GM23338 (cell line): Measurements from ENCODE around the gene A1BG. TPM values are rescaled to one million over a fixed set of nuclear protein-coding genes. Genes with fewer than 3 reads are reported as not detected.
A peak's percentile ranks its signal among the peaks of the same experiment; 100 is the strongest.

ENCODE experiments used
- ATAC-seq: fragments of 200-7000 bp; cut with Tn5 transposase; 3 replicates; pipeline ENCODE4 v1.9.1; 2020
- DNase-seq: peaks from one replicate; pipeline ENCODE4 v3.0.0-alpha.2; 2015; ENCODE audit warnings: low spot score
- H2AFZ ChIP-seq: fragments of 200-600 bp; sonication (generic); 2 replicates; pipeline ENCODE4 v1.8.0; 2016; ENCODE audit warnings: antibody characterized with exemption, mild to moderate bottlenecking, moderate library complexity
- H3F3A ChIP-seq: fragments of 200-600 bp; sonication (generic); replicated peaks from 2 replicates; pipeline ENCODE4 v1.8.0; 2017; ENCODE audit warnings: antibody characterized with exemption, mixed run types, low read depth
- H3K27ac ChIP-seq: fragments of 200-600 bp; sonication (generic); 2 replicates; pipeline ENCODE4 v1.6.1; 2016; ENCODE audit warnings: low read depth
- H3K27me3 ChIP-seq: fragments of 200-600 bp; sonication (generic); 2 replicates; pipeline ENCODE4 v1.8.0; 2016; ENCODE audit warnings: mild to moderate bottlenecking, mixed run types, moderate library complexity; ENCODE audit not compliant: insufficient read depth
- H3K36me3 ChIP-seq: fragments of 200-600 bp; sonication (generic); 2 replicates; pipeline ENCODE4 v1.8.0; 2016; ENCODE audit warnings: mild to moderate bottlenecking; ENCODE audit not compliant: insufficient read depth
- H3K4me1 ChIP-seq: fragments of 200-600 bp; sonication (generic); 2 replicates; pipeline ENCODE4 v1.8.0; 2016; ENCODE audit warnings: mild to moderate bottlenecking, moderate library complexity; ENCODE audit not compliant: insufficient read depth
- H3K4me2 ChIP-seq: fragments of 200-600 bp; sonication (generic); 2 replicates; pipeline ENCODE4 v1.7.1; 2017; ENCODE audit warnings: mixed run types
- H3K4me3 ChIP-seq: fragments of 200-600 bp; sonication (generic); 2 replicates; pipeline ENCODE4 v1.6.1; 2016; ENCODE audit warnings: mixed run types
- H3K79me2 ChIP-seq: fragments of 200-600 bp; sonication (generic); replicated peaks from 2 replicates; pipeline ENCODE4 v1.8.0; 2017; ENCODE audit warnings: mild to moderate bottlenecking; ENCODE audit not compliant: insufficient read depth
- H3K9me2 ChIP-seq: fragments of 200-600 bp; sonication (generic); 2 replicates; pipeline ENCODE4 v1.8.0; 2017; ENCODE audit not compliant: insufficient read depth
- H4K20me1 ChIP-seq: fragments of 200-600 bp; sonication (generic); replicated peaks from 2 replicates; pipeline ENCODE4 v1.8.0; 2017; ENCODE audit warnings: mild to moderate bottlenecking; ENCODE audit not compliant: insufficient read depth
- H3K27ac Mint-ChIP-seq: 2 replicates; pipeline ENCODE4 v1.8.0; 2020; ENCODE audit warnings: inconsistent platforms, mild to moderate bottlenecking, moderate library complexity, mixed read lengths
- H3K27me3 Mint-ChIP-seq: 3 replicates; pipeline ENCODE4 v1.8.0; 2022; ENCODE audit warnings: low read depth, mild to moderate bottlenecking, moderate library complexity, mixed read lengths, inconsistent platforms; ENCODE audit not compliant: insufficient read depth, poor library complexity
- H3K36me3 Mint-ChIP-seq: 3 replicates; pipeline ENCODE4 v1.8.0; 2021; ENCODE audit warnings: low read depth, mild to moderate bottlenecking, inconsistent platforms, moderate library complexity, mixed read lengths
- H3K4me1 Mint-ChIP-seq: 3 replicates; pipeline ENCODE4 v1.8.0; 2020; ENCODE audit warnings: mild to moderate bottlenecking, inconsistent platforms, mixed read lengths
- H3K4me3 Mint-ChIP-seq: 3 replicates; pipeline ENCODE4 v1.8.0; 2021; ENCODE audit warnings: moderate library complexity, mild to moderate bottlenecking, inconsistent platforms, mixed read lengths
- H3K9me3 Mint-ChIP-seq: 3 replicates; pipeline ENCODE4 v1.8.0; 2020; ENCODE audit warnings: moderate library complexity, mild to moderate bottlenecking, inconsistent platforms, mixed read lengths
- CTCF ChIP-seq, 2 experiments: fragments of 200-600 bp in 1 of 2; sonication (generic) in 1 of 2; conservative IDR thresholded peaks; 2 replicates each; pipeline versions ENCODE4 v1.5.1 to v1.6.1; 2016 to 2017; ENCODE audit warnings: antibody characterized with exemption in 2 of 2, low read depth in 2 of 2, mild to moderate bottlenecking in 2 of 2, moderate library complexity in 1 of 2
- EZH2 ChIP-seq: fragments of 200-600 bp; sonication (generic); IDR thresholded peaks from one replicate; pipeline ENCODE4 v1.8.0; 2017; ENCODE audit warnings: antibody characterized with exemption, mild to moderate bottlenecking, low read depth; ENCODE audit not compliant: unreplicated experiment
- JUNB ChIP-seq: IDR thresholded peaks from one replicate; pipeline ENCODE4 v1.6.1; 2016; ENCODE audit warnings: antibody characterized with exemption; ENCODE audit not compliant: unreplicated experiment
- POLR2AphosphoS5 ChIP-seq: IDR thresholded peaks from 2 replicates; pipeline ENCODE4 v1.6.1; 2016; ENCODE audit warnings: antibody characterized with exemption, low read depth
- STAT1 ChIP-seq: IDR thresholded peaks from one replicate; pipeline ENCODE4 v1.6.1; 2016; ENCODE audit warnings: antibody characterized with exemption; ENCODE audit not compliant: unreplicated experiment
- polyA plus RNA-seq: library from polyadenylated mRNA; unstranded; fragments of >200 nt; fragmentation: Nextera tagmentation; extraction: Ambion mirVana; gene quantifications from 2 replicates; pipeline ENCODE4 v1.2.1, GENCODE V29; 2016
- total RNA-seq: library from RNA; depleted of rRNA; stranded (reverse); fragments of >200 nt; shearing (Covaris generic); gene quantifications from 2 replicates; pipeline ENCODE4 v1.2.3, GENCODE V29; 2014
- TF ChIP-seq, protein P1 (sequence below): fragments of 250-450 bp; sonication (Bioruptor Pico); IDR thresholded peaks from 2 replicates; pipeline ENCODE4 v1.5.0; 2020; ENCODE audit warnings: mild to moderate bottlenecking, moderate library complexity

The A1BG gene
- total and polyA plus RNA-seq, 2 experiments from 2014 or later = 17.7 to 43.5 TPM

DNA sequence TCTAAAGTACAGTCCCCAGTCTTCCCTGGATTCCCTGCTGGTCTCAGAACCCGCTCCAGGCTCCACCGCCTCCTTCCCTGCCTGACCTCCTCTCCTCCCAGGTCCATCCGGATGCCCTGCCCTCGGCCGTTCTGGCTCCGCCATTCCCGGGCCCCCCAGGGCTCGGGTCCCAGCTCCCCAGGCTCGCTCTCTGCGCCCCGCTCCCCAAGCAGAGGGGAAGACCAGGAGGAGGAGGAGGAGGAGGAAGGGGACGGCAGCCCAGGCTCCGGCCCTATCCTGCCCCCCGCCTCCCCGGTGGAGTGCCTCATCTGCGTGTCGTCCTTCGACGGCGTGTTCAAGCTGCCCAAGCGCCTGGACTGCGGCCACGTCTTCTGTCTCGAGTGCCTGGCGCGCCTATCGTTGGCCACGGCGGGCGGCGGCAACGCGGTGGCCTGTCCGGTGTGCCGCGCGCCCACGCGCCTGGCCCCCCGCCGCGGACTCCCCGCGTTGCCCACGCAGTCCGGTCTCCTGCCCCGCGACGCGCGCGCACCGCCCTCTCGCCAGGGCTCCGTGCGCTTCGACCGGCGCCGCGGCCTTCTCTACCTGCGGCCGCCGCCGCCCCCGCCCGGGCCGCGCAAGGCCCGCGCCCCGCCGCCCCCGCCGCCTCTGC, 42.8 kb upstream of the A1BG start:
- Histone ChIP-seq H3F3A (peaks cover 51% of the 10 kb centered on the region), H2AFZ (no peak overlapping the region), H3K4me3 (peak overlapping the region; percentile 68), H3K4me1 (peaks cover 5% of the 10 kb centered on the region; the same call in 1 of the 2 replicates), H3K4me2 (peak overlapping the region; percentile 84), H3K79me2 (peaks cover 9% of the 10 kb centered on the region), H3K36me3 (peaks cover 19% of the 10 kb centered on the region), H4K20me1 (peaks cover 13% of the 10 kb centered on the region), H3K9me2 (no peaks in the 10 kb centered on the region), H3K27me3 (peaks cover 21% of the 10 kb centered on the region), H3K27ac (no peak overlapping the region)
- ATAC-seq = peak; percentile 62
- H3K36me3 Mint-ChIP-seq = peaks cover 40% of the 10 kb centered on the region
- peak overlapping the region; percentile 67 for H3K4me3 Mint-ChIP-seq
- H3K4me1 Mint-ChIP-seq = peaks cover 14% of the 10 kb centered on the region
- H3K9me3 Mint-ChIP-seq = no peaks in the 10 kb centered on the region
- TF ChIP-seq JUNB (peak; percentile 88), STAT1 (no peak), POLR2AphosphoS5 (no peak)
- peaks cover 37% of the 10 kb centered on the region for H3K27me3 Mint-ChIP-seq
- no peak overlapping the region for H3K27ac Mint-ChIP-seq
- DNase-seq = peak; percentile 71

GRCh38 chr19:58395220-58395978, 42.1 kb upstream of the A1BG start, which contains the start of gene RNF225:
Gene RNF225 (plus strand): TSS chr19:58395656. CDS start chr19:58396090, 434 bp downstream.
- no peaks in the 10 kb centered on the region for H3K9me2 ChIP-seq
- H3F3A ChIP-seq = peaks cover 58% of the 10 kb centered on the region
- peak within 1 kb of the TSS; percentile 84 for H3K4me2 ChIP-seq
- peak within 1 kb of the TSS; percentile 68 for H3K4me3 ChIP-seq
- Mint-ChIP-seq H3K36me3 (peaks cover 47% of the 10 kb centered on the region), H3K9me3 (no peaks in the 10 kb centered on the region), H3K4me1 (peaks cover 11% of the 10 kb centered on the region), H3K4me3 (peak within 1 kb of the TSS; percentile 67), H3K27ac (peak within 1 kb of the TSS; percentile 23; the same call in 1 of the 2 replicates), H3K27me3 (peaks cover 34% of the 10 kb centered on the region)
- peak; percentile 69 for DNase-seq
- peaks cover 19% of the 10 kb centered on the region for H4K20me1 ChIP-seq
- no peak within 1 kb of the TSS for H2AFZ ChIP-seq
- peaks cover 18% of the 10 kb centered on the region for H3K27me3 ChIP-seq
- H3K27ac ChIP-seq = 0 out of 2 replicates have a peak within 1 kb of the TSS, but pooled peaks have one; percentile 45
- H3K4me1 ChIP-seq = peaks cover 5% of the 10 kb centered on the region; the same call in 1 of the 2 replicates
- peaks cover 16% of the 10 kb centered on the region for H3K79me2 ChIP-seq
- peak; percentile 63 for ATAC-seq
- TF ChIP-seq CTCF (conservative IDR thresholded peaks at IDR 0.05; ENCODE audit: low read depth in 2 of 2) = no peak
- peak; percentile 66 for TF ChIP-seq POLR2AphosphoS5
- H3K36me3 ChIP-seq = peaks cover 26% of the 10 kb centered on the region

DNA sequence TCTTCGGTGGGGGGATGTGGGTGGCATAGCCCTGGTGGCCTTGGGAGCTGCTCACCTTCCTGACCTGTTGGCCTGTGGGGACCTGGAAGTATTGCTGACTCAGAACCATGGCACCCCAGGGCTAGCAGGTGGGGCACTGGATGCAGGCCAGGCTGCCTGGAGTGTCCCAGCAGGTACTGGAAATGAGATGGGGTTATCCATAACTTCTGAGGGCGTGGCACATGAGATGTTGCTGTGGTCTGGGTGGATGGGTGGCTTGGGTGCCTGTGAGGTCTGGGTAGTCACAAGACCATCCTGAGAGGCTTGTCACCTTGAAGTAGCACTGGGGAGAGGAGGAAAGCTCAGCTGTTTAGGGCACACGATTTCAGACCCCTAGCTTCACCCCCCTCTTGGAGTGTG, 41.5 kb upstream of the A1BG start:
- no peak for ATAC-seq
- H3K4me1 ChIP-seq = peaks cover 5% of the 10 kb centered on the region; the same call in 1 of the 2 replicates
- Mint-ChIP-seq H3K27me3 (peaks cover 29% of the 10 kb centered on the region), H3K4me3 (peak overlapping the region; percentile 13; the same call in 1 of the 3 replicates), H3K27ac (peak overlapping the region; percentile 23; the same call in 1 of the 2 replicates), H3K9me3 (no peaks in the 10 kb centered on the region), H3K4me1 (peaks cover 10% of the 10 kb centered on the region), H3K36me3 (peaks cover 53% of the 10 kb centered on the region)
- H3K9me2 ChIP-seq = no peaks in the 10 kb centered on the region
- peaks cover 24% of the 10 kb centered on the region for H4K20me1 ChIP-seq
- no peak overlapping the region for H3K4me2 ChIP-seq
- H2AFZ ChIP-seq = no peak overlapping the region
- H3K79me2 ChIP-seq = peaks cover 22% of the 10 kb centered on the region
- H3K36me3 ChIP-seq = peaks cover 32% of the 10 kb centered on the region
- TF ChIP-seq POLR2AphosphoS5 (no peak), EZH2 (no peak)
- TF ChIP-seq, protein P1, sequence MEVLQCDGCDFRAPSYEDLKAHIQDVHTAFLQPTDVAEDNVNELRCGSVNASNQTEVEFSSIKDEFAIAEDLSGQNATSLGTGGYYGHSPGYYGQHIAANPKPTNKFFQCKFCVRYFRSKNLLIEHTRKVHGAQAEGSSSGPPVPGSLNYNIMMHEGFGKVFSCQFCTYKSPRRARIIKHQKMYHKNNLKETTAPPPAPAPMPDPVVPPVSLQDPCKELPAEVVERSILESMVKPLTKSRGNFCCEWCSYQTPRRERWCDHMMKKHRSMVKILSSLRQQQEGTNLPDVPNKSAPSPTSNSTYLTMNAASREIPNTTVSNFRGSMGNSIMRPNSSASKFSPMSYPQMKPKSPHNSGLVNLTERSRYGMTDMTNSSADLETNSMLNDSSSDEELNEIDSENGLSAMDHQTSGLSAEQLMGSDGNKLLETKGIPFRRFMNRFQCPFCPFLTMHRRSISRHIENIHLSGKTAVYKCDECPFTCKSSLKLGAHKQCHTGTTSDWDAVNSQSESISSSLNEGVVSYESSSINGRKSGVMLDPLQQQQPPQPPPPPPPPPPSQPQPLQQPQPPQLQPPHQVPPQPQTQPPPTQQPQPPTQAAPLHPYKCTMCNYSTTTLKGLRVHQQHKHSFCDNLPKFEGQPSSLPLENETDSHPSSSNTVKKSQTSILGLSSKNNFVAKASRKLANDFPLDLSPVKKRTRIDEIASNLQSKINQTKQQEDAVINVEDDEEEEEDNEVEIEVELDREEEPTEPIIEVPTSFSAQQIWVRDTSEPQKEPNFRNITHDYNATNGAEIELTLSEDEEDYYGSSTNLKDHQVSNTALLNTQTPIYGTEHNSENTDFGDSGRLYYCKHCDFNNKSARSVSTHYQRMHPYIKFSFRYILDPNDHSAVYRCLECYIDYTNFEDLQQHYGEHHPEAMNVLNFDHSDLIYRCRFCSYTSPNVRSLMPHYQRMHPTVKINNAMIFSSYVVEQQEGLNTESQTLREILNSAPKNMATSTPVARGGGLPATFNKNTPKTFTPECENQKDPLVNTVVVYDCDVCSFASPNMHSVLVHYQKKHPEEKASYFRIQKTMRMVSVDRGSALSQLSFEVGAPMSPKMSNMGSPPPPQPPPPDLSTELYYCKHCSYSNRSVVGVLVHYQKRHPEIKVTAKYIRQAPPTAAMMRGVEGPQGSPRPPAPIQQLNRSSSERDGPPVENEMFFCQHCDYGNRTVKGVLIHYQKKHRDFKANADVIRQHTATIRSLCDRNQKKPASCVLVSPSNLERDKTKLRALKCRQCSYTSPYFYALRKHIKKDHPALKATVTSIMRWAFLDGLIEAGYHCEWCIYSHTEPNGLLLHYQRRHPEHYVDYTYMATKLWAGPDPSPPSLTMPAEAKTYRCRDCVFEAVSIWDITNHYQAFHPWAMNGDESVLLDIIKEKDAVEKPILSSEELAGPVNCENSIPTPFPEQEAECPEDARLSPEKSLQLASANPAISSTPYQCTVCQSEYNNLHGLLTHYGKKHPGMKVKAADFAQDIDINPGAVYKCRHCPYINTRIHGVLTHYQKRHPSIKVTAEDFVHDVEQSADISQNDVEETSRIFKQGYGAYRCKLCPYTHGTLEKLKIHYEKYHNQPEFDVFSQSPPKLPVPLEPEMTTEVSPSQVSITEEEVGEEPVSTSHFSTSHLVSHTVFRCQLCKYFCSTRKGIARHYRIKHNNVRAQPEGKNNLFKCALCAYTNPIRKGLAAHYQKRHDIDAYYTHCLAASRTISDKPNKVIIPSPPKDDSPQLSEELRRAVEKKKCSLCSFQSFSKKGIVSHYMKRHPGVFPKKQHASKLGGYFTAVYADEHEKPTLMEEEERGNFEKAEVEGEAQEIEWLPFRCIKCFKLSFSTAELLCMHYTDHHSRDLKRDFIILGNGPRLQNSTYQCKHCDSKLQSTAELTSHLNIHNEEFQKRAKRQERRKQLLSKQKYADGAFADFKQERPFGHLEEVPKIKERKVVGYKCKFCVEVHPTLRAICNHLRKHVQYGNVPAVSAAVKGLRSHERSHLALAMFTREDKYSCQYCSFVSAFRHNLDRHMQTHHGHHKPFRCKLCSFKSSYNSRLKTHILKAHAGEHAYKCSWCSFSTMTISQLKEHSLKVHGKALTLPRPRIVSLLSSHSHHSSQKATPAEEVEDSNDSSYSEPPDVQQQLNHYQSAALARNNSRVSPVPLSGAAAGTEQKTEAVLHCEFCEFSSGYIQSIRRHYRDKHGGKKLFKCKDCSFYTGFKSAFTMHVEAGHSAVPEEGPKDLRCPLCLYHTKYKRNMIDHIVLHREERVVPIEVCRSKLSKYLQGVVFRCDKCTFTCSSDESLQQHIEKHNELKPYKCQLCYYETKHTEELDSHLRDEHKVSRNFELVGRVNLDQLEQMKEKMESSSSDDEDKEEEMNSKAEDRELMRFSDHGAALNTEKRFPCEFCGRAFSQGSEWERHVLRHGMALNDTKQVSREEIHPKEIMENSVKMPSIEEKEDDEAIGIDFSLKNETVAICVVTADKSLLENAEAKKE (CRISPR knock-in tag) = no peak
- H3K27ac ChIP-seq = 0 out of 2 replicates have a peak overlapping the region, but pooled peaks have one; percentile 45
- no peak for DNase-seq
- H3F3A ChIP-seq = peaks cover 61% of the 10 kb centered on the region
- H3K4me3 ChIP-seq = no peak overlapping the region; the same call in 1 of the 2 replicates
- peaks cover 17% of the 10 kb centered on the region for H3K27me3 ChIP-seq
